Fibroblast of pulmonary artery (primary cell): ENCODE measurements around the gene NMS.
A peak's percentile ranks its signal among the peaks of the same experiment; 100 is the strongest.

Experiments used
- DNase-seq: peaks from one replicate; pipeline ENCODE4 v3.0.0-alpha.2; 2010; ENCODE audit warnings: low read depth
- H3K4me3 ChIP-seq: replicated peaks from 2 replicates; pipeline ENCODE4 v1.5.1; 2011; ENCODE audit warnings: low read depth, mild to moderate bottlenecking, control low read depth, low read length, moderate library complexity
- CTCF ChIP-seq: IDR thresholded peaks from 2 replicates; pipeline ENCODE4 v1.5.1; 2011; ENCODE audit warnings: mild to moderate bottlenecking, control low read depth, low read length, inconsistent platforms; ENCODE audit errors: missing control alignments

Gene NMS

GRCh38 chr2:100470182-100470581 is at the start of gene NMS:
NMS (plus strand) TSS chr2:100470482; CDS start chr2:100470489, 7 bp downstream.
- DNase-seq = no peak
- no peak within 1 kb of the TSS for H3K4me3 ChIP-seq
- TF ChIP-seq CTCF = no peak

GRCh38 chr2:100422320-100423055 is 47.8 kb upstream of the NMS start:
- TF ChIP-seq CTCF = peak; percentile 76
- peak; percentile 56 for DNase-seq

GRCh38 chr2:100423631-100424030 is 46.7 kb upstream of the NMS start:
- no peak for DNase-seq
- H3K4me3 ChIP-seq = no peak overlapping the region
- no peak for TF ChIP-seq CTCF

More at GRCh38 chr2:100422320-100423055, 47.8 kb upstream of the NMS start:
- H3K4me3 ChIP-seq = no peak overlapping the region

- no peak for DNase-seq
- no peak for TF ChIP-seq CTCF
- H3K4me3 ChIP-seq = no peak overlapping the region
These were observed 45.9 kb upstream of the NMS start for GRCh38 chr2:100424277-100424875.

- DNase-seq = no peak
- TF ChIP-seq CTCF = no peak
- no peak overlapping the region for H3K4me3 ChIP-seq
These were observed 45.2 kb upstream of the NMS start for GRCh38 chr2:100425107-100425506.

GRCh38 chr2:100425573-100426383 is 44.5 kb upstream of the NMS start:
- no peak for TF ChIP-seq CTCF
- DNase-seq = no peak
- no peak overlapping the region for H3K4me3 ChIP-seq
